Fibroblast of skin of left quadriceps (primary cell): ENCODE data around the gene SNX6.
A peak's percentile ranks its signal among the peaks of the same experiment; 100 is the strongest.
"Not testable (repeated sequence)": the region's sequence is repeated elsewhere in the genome, so short reads cannot be mapped to it uniquely, and the experiment has no call there.

Experiments
- DNase-seq, 2 experiments: peaks; one replicate each; pipeline ENCODE4 v3.0.0-alpha.2; 2013; ENCODE audit warnings: low read depth in 2 of 2

Gene SNX6

DNA sequence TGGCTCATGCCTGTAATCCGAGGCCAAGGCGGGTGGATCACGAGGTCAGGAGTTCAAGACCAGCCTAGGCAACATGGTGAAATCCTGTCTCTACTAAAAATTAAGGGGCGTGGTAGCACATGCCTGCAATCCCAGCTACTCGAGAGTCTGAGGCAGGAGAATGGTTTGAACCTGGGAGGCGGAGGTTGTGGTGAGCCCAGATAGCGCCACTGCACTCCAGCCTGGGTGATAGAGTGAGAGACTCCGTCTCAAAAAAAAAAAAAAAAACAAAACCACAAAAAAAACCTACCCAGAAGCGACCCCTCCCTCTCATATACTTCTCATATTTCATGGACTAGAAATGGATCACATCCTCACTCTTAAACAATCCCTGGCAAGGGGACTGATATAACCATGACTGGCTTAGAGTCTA lies 4.4 kb upstream of the SNX6 start:
- DNase-seq: not testable (repeated sequence)

DNA sequence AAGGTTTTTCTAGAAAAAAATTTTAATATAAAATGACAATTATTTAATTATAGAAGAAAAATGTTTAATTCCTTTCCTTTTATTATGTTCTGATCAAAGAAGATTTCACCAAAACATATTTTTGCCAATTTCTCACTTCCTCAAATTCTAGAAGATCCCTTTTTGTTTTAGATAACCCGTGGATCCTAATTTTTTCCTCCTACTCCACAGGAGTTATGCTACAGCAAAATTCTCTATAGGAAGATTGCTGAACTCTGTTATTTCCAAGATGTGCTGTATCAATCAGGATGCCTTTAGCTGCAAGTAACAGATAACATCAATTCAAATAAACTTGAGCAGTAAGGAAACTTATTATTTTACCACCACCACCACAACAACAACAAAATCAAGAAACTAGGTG lies 3.8 kb upstream of the SNX6 start:
- DNase-seq: no peak

DNA sequence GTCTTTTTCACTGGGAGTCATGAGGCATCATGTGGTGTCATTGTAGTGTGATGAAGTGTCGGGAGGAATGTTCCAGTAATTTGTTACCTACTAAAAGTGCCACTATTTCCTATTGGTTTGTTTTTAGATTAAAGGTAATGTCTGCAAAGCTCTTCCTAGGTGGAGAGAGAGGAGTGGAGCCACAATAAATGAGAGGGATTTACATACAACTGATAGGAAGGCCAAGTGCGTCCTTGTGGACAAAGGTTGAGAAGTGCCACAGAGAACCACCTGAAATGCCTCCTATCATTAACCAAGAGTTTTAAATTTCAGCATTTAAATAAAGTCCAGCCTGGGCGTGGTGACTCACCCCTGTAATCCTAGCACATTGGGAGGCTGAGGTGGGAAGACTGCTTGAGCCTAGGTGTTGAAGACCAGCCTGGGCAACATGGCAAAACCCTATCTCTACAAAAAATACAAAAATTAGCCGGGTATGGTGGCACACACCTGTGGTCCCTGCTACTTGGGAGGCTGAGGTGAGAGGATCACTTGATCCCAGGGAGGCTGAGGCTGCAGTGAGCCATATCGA lies 2.5 kb upstream of the SNX6 start:
- no peak for DNase-seq

DNA sequence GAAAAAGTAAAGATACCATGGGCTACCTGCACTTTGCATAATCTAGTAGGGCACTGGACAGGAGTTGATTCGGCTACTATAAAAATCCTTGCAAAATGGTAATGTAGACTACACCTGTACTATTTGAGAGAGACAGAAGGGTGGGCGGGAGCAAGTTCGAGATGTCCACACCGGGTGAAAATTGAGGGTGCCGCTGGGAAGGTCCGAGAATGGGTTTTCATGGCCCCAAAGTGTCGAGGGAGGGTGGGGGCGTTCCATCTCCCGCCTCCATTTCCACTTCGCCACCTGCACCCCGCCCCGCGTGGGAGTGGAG lies 648 bp downstream of the SNX6 start:
- DNase-seq: no peak

DNA sequence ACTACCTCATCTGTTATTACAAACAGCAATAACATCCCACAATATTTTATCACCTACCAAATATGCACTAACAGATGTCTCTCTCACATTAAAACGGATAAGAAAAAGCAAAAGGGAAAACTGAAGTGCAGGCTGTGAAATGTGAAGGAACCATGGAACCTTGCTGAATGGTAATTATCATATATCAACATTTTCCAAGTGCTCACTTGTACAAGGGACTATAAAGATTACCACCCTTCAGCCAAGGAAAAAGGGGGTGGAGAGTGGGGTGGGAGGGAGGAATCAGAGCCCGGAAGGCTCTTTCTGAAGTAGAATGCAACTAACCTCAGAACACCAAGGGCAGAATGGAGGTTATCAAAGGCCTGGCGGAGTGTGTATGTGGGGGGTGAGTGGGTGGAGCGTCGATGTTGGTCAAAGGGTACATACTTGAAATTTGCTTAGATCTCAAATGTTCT lies 1.2 kb downstream of the SNX6 start:
- DNase-seq: no peak

DNA sequence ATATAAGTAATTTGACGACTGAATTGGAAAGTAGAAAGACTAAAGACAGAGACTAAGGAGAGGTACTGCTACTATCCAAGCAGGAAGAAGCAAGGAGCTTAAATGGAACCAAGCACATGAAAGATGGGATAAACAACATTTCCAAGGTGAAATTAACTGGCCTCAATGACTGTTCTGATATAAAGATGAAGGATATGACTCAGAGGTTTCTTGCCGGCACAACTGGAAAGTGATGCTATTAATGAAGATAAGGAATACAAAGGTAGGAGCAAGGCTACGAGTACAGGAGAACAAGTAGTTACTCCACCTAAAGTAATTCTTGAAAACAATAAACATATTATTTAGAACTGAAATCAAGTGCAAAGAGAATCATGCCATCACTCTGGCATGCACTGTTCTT lies 6.4 kb downstream of the SNX6 start:
- no peak for DNase-seq

DNA sequence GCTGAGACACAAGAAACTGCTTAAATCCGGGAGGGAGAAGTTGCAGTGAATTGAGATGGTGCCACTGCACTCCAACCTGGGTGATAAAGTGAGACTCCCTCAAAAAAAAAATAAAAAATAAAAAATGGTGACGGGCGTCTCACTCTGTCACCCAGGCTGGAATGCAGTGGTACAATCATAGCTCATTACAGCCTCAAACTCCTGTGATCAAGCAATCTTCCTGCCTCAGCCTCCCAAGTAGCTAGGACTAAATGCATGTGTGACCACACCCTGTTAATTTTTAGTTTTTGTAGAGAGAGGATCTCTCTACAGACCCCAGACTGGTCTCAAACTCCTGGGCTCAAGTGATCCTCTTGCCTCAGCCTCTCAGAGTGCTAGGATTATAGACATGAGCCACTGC lies 9.1 kb downstream of the SNX6 start:
- no peak for DNase-seq

DNA sequence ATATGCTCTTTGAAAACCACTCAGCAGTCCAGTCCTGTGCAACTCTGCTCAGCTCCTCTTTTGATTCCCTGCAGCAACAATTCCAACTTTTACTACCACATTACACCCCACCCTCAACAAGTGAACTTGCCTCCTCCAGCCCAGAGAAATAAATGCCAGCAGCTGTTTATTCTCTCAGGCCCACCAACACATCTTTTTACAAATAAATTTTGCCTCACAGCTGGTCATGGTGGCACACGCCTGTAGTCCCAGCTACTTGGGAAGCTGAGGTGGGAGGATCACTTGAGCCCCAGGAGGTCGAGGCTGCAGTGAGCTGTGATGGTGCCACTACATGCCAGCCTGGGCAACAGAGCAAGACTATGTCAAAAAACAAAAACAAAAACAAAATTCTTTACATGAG lies 9.8 kb downstream of the SNX6 start:
- no peak for DNase-seq

DNA sequence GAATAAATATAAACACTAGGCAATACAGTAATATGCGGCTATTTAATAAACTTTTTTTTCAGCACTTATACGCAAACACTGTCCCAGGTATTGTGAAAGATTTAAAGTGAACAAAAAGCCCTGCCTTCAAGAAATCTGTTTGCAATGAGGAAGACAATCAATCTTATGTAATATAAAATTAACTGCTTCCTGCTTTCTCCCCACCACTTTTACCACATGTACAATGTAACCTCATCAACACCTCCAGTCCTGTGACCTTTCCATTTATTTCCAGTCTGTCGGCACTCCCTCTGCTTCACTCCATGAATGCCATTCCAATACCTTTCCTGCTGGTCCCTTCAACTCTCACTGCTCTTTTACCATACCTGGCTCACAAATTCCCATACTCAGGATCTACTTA lies 10.5 kb downstream of the SNX6 start:
- no peak for DNase-seq

DNA sequence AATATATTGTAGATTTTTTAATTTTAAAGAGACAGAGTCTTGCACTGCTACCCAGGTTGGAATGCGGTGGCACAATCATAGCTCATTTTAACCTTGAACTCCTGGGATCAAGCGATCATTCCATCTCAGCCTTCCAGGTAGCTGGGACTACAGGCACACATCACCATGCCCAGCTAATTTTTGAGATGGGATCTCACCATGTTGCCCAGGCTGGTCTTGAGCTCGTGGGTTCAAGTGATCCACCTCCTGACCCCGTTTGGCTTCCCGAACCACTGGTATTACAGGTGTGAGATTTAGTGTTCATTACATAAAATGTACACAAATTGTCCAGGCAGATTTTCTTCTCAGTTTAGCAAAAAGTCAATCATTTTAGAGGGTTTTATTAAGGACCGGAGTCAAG lies 13.6 kb downstream of the SNX6 start:
- no peak for DNase-seq

DNA sequence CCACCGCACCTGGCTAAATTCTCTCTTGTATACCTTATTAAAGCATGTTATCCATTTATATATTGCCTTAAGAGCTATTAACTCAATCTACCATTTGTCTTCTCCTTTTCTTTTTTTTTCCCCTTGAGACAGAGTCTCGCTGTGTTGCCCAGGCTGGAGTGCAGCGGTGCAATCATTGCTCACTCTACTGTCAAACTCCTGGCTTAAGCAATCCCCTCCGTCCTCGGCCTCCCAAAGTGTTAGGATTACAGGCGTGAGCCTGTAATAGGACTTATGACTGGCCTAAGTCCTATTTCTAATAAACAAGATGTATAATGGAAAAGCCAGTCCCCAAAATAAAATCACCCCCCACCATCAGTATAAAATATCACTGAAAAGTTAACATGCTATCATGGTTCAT lies 14.4 kb downstream of the SNX6 start:
- no peak for DNase-seq

DNA sequence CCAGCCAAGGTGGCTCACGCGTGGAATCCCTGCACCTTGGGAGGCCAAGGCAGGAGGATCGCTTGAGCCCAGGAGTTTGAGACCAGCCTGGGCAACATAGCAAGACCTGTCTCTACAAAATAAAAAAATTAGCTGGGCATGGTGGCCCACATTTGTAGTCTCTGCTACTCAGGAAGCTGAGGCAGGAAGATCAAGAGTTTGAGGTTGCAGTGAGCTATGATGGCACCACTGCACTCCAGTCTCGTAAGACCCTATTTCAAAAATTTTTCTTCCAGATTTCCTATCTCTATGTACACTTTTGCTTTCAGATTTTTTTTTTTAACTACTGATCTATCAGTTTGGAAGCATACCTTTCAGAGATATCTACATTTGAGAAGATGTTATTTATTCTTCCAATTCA lies 15.3 kb downstream of the SNX6 start:
- DNase-seq: no peak

DNA sequence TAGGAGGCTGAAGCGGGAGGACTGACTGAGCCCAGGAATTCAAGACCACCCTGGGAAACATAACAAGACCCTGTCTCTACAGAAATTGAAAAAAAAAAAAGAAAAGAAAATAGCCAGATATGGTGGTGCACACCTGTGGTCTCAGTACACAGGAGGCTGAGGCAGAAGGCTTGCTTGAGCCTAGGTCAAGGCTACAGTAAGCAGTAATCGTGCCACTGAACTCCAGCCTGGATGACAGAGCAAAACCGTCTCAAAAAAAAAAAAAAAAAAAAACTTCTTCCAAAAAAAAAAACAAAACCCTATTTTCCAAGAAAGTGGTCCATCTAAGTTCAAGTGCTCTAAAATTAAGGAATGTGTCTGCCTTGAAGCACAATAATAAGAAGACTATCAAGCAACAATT lies 19.8 kb downstream of the SNX6 start:
- DNase-seq: no peak

DNA sequence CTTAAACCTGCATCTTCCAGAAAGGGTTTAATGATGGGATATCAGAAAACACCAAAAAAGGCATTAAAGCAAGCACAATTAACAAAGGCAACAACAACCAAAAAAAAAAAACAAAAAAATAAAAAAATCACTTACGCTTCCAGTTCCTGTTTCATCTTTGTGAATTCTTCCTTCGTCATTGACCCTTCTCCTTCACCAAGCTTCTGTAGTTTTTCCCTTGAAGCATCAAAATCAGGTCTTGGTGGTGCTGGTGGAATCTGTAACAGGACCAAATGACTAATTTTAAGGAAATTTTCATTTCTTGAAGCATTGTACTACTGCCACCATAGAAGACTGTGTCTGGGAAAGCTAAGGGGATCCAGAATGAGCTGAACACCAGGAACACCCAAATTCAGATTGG lies 24.5 kb downstream of the SNX6 start:
- no peak for DNase-seq

DNA sequence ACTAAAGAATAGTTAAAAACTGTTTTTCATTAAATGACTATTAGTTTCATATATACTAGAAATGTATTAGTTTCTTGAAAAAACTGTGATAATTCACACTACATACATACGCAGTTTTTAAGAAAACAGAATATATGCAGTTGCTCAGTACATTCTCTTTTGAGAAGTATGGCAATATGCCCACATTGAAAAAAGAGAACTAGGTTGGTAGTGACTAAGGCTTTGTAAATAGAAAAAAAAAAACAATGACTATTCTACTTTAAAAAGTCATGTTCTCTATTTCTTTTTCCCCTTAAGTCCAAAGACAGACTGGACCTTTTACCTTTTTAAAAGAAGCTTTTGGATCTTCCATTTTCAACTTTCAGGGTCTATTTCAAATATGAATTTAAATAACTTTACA lies 25.0 kb downstream of the SNX6 start:
- DNase-seq: no peak

DNA sequence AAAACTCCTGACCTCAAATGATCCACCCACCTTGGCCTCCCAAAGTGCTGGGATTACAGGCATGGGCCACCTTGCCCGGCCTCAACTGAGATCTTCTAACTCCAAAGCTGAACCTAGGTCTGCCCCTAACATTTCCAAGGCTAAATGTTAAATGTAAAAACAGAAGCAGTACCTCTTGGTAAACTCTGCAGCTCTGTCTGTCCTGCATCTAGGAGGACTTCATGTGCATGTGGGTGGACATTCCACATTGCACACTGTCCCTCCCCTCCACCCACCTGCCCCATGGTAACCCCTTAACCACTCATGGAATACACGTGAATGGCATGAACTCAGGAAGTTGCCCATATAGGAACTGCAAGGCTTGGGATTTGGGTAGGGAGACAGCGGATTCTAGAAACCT lies 33.1 kb downstream of the SNX6 start:
- DNase-seq: no peak

DNA sequence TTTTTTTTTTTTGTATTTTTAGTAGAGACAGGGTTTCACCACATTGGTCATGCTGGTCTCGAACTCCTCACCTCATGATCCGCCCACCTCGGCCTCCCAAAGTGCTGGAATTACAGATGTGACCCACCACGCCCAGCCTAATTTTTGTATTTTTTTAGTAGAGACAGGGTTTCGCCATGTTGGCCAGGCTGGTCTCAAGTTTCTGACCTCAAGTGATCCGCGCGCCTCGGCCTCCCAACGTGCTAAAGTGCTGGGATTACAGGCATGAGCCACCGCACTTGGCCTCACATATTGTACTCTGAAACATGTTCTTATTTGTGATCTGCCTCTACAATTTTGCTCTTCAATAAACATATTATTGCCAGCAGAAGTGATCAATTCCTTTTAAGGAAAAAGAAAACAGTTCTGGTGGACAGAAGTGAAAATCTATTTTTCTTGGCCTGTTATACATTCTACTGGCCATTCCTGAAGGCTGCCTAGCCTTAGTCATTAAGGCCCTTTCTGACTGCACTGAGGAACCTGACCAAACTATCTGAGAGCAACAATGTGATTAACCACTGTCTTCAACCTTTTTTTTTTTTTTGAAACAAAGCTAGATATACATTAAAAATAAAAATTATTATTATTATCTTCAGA lies 36.1 kb downstream of the SNX6 start:
- DNase-seq: peak in 1 of 2 experiments; percentile 20

DNA sequence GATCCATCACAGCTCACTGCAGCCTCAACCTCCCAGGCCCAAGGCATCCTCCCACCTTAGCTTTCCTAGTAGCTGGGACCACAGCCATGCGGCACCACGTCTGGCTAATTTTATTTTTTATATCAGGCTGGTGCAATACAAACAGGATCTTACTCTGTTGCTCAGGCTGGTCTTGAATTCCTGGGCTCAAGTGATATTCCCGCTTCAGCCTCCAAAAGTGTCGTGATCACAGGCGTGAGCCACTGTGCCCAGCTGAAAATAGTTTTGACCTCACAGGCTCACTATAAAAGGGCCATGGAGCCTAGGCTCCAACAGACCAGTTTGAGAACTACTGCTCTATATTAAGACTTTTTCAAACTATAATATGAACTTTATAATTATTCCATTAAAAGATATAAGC lies 37.3 kb downstream of the SNX6 start:
- no peak for DNase-seq

DNA sequence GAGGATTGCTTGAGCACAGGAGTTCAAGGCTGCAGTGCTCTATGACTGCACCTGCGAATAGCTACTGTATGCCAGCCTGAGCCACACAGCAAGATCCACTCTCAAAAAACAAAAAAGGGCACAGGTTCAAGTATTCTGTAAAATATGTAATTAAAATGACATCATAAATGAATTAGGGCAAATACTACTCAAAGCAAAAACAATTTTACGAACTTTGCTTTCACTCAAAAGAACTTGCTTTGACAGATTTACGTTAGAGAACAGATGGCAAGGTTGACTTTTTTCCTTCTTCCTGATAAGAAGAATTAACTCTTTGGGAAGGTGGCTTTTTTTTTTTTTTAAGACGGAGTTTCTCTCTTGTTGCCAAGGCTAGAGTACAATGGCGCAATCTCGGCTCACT lies 46.4 kb downstream of the SNX6 start:
- DNase-seq: no peak

DNA sequence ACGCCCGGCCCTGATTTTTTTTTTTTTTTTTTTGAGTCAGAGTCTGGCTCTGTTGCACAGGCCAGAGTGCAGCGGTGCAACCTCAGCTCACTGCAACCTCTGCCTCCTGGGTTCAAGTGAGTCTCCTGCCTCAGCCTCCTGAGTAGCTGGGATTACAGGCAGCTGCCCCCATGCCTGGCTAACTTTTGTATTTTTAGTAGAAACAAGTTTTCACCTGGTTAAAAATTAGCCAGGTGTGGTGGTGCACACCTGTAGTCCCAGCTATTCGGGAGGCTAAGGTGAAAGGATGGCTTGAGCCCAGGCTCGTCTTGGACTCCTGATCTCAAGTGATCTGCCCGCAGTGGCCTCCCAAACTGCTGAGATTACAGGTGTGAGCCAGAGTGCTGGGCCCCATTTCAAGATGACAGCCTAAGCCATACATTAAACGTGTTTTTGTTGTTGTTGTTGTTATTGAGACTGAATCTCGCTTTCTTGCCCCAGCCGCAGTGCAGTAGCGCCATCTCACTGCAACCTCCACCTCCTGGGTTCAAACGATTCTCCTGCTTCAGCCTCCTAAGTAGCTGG lies 47.7 kb downstream of the SNX6 start:
- no peak for DNase-seq

DNA sequence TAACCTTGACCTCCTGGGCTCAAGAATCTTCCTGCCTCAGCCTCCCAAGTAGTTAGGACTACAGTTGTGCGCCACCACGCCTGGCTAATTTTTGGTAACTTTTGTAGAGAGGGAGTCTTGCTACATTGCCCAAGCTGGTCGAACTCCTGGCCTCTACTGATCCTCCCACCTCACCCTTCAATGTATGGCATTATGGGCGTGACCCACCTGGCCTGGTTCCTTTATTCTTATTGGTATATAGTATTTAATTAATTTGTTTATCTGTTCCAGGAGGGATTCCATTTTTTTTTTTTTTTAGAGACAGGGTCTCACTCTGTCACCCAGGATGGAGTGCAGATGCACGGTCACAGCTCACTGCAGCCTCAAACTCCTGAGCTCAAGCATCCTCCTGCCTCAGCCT lies 49.6 kb downstream of the SNX6 start:
- no peak for DNase-seq

DNA sequence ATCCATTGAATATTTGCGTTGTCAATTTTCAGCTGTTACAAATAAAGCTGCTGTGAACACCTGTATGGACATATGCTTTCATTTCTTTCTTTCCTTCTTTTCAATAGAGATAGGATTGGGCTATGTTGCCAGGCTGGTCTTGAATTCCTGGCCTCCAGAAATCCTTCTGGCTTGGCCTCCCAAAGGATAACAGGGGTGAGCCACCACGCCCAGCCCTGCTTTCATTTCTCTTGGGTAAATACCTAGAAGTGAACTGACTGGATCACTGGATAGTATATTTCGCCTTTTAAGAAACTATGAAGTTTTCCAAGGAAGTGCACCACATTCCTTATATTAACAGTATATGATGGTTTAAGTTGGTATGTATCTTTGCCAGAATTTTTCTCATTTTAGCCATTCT lies 58.2 kb downstream of the SNX6 start:
- no peak for DNase-seq

DNA sequence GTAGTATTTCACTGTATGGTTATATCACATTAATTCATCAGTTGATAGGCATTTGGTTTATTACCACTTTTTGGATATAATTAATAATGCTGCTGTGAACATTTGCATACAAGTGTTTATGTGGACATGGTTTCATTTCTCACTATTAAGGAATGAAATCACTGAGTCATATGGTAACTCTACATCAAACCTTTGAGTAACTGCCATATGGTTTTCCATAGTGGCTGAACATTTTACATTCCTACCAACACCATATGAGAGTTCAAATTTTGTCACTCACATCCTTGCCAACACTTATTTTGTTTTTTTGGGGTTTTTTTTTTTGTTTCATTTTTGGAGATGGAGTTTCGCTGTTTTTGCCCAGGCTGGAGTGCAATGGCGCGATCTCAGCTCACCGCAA lies 60.2 kb downstream of the SNX6 start:
- DNase-seq: peak; percentile 38 to 49

DNA sequence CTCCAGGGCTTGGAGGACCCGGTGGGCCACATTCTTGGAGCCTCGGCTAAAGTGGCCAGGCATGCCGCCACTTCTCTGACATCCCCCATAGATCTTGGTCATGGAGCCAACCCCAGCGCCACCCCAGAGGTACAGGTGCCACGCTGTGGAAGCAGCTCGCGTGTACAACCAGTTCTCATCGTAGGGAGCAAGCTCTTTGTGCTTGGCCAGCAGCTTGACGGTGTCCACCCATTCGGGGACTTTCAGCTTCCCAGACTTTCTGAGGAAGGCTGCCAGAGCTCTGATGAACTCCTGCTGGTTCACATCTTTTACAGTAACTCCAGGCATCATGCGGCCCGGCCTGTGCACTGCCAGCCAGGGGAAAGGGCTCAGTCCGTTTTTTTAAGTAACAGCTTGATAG lies 61.1 kb downstream of the SNX6 start:
- no peak for DNase-seq
